PC-3 (cell line): Measurements from ENCODE around the gene OR6N2. TPM values are rescaled to one million over a fixed set of nuclear protein-coding genes. Genes with fewer than 3 reads are reported as not detected.

ENCODE experiments used
- ATAC-seq: fragments of 200-7000 bp; cut with Tn5 transposase; 2 replicates; pipeline ENCODE4 v1.9.1; 2020; ENCODE audit warnings: mild to moderate bottlenecking, moderate library complexity
- BruUV-seq: library from RNA; stranded (reverse); fragments of 400-500 nt; replicated peaks from 2 replicates; lab custom pipeline; 2021; lab: Mats Ljungman, UMichigan
- CTCF ChIA-PET: fragments of 300-600 bp; sonication (Branson Sonifier 250); formaldehyde crosslinking; loops from one replicate; lab custom pipeline; 2022; ENCODE audit warnings: antibody characterized with exemption; lab: Charles Lee
- POLR2A ChIA-PET: fragments of 300-600 bp; sonication (Branson Sonifier 250); formaldehyde crosslinking; loops from one replicate; lab custom pipeline; 2022; ENCODE audit warnings: antibody characterized with exemption; ENCODE audit not compliant: unreplicated experiment; lab: Charles Lee
- DNase-seq: peaks from one replicate; pipeline ENCODE4 v3.0.0-alpha.2; 2015
- H2AFZ ChIP-seq: fragments of 300-600 bp; sonication (generic); 2 replicates; pipeline ENCODE4 v1.6.0; 2016; ENCODE audit warnings: antibody characterized with exemption, low read length
- H3F3A ChIP-seq: fragments of 300-600 bp; sonication (generic); one replicate; pipeline ENCODE4 v1.6.0; 2017; ENCODE audit warnings: antibody characterized with exemption, low read length, control low read depth, mild to moderate bottlenecking; ENCODE audit not compliant: unreplicated experiment
- H3K27ac ChIP-seq: fragments of 300-600 bp; sonication (generic); 2 replicates; pipeline ENCODE4 v1.5.1; 2016; ENCODE audit warnings: mild to moderate bottlenecking, low read length
- H3K27me3 ChIP-seq: fragments of 300-600 bp; sonication (generic); 2 replicates; pipeline ENCODE4 v1.6.1; 2016; ENCODE audit warnings: low read length, mixed read lengths
- H3K36me3 ChIP-seq: fragments of 300-600 bp; sonication (generic); 2 replicates; pipeline ENCODE4 v1.6.1; 2016; ENCODE audit warnings: low read depth, mixed run types, low read length, mixed read lengths
- H3K4me1 ChIP-seq: fragments of 300-600 bp; sonication (generic); 2 replicates; pipeline ENCODE4 v1.5.1; 2016; ENCODE audit warnings: low read length; ENCODE audit not compliant: insufficient read depth
- H3K4me2 ChIP-seq: fragments of 300-600 bp; sonication (generic); 2 replicates; pipeline ENCODE4 v1.6.0; 2016; ENCODE audit warnings: low read length
- H3K4me3 ChIP-seq: fragments of 300-600 bp; sonication (generic); 2 replicates; pipeline ENCODE4 v1.5.1; 2016; ENCODE audit warnings: mild to moderate bottlenecking, low read length, mixed read lengths
- H3K79me2 ChIP-seq: fragments of 300-600 bp; sonication (generic); 2 replicates; pipeline ENCODE4 v1.6.1; 2017; ENCODE audit warnings: low read length, mixed read lengths
- H3K9ac ChIP-seq: fragments of 300-600 bp; sonication (generic); 2 replicates; pipeline ENCODE4 v1.6.0; 2016; ENCODE audit warnings: mild to moderate bottlenecking, low read length
- H3K9me2 ChIP-seq: fragments of 300-600 bp; sonication (generic); replicated peaks from 2 replicates; pipeline ENCODE4 v1.6.1; 2016; ENCODE audit warnings: mixed run types, low read length, mixed read lengths
- H3K9me3 ChIP-seq: fragments of 300-600 bp; sonication (generic); 2 replicates; pipeline ENCODE4 v1.6.1; 2016; ENCODE audit warnings: low read length, mixed read lengths
- H4K20me1 ChIP-seq: fragments of 300-600 bp; sonication (generic); 2 replicates; pipeline ENCODE4 v1.6.1; 2016; ENCODE audit warnings: low read length, mixed read lengths
- CTCF ChIP-seq: fragments of 300-600 bp; sonication (generic); conservative IDR thresholded peaks from 2 replicates; pipeline ENCODE4 v1.5.1; 2017; ENCODE audit warnings: antibody characterized with exemption, low read depth, mild to moderate bottlenecking, low read length
- EZH2 ChIP-seq: fragments of 300-600 bp; sonication (generic); IDR thresholded peaks from one replicate; pipeline ENCODE4 v1.6.1; 2017; ENCODE audit warnings: antibody characterized with exemption, mild to moderate bottlenecking, low read length; ENCODE audit not compliant: unreplicated experiment
- EZH2phosphoT487 ChIP-seq: fragments of 300-600 bp; sonication (generic); IDR thresholded peaks from 2 replicates; pipeline ENCODE4 v1.6.1; 2018; ENCODE audit warnings: mild to moderate bottlenecking, antibody characterized with exemption, low read length, borderline replicate concordance
- intact Hi-C: fragments of 100-400 bp; cut with micrococcal nuclease; formaldehyde crosslinking; loops from 2 replicates; pipeline ENCODE4 v1.9.0; 2023
- total RNA-seq: library from RNA; depleted of rRNA; stranded (reverse); fragments of >200 nt; gene quantifications from 2 replicates; pipeline ENCODE4 v1.2.3, GENCODE V29; 2014

Gene OR6N2
- total RNA-seq, 1 experiment from 2014 or later = not detected

GRCh38 chr1:158803678-158804077 lies 22.7 kb upstream of the OR6N2 start:
- Histone ChIP-seq H3K27ac (no peak overlapping the region), H4K20me1 (no peaks in the 10 kb centered on the region), H3K79me2 (no peaks in the 10 kb centered on the region), H3K9me2 (no peaks in the 10 kb centered on the region), H3F3A (no peaks in the 10 kb centered on the region), H3K4me3 (no peak overlapping the region), H3K9me3 (no peaks in the 10 kb centered on the region), H3K27me3 (no peaks in the 10 kb centered on the region), H3K36me3 (no peaks in the 10 kb centered on the region), H2AFZ (no peak overlapping the region), H3K4me1 (no peaks in the 10 kb centered on the region), H3K4me2 (no peak overlapping the region), H3K9ac (no peak overlapping the region)
- BruUV-seq = no TSS peak
- ChIA-PET CTCF (no interaction called here), POLR2A (no interaction called here)
- TF ChIP-seq CTCF (no peak), EZH2phosphoT487 (no peak), EZH2 (no peak)
- no peak for DNase-seq
- ATAC-seq = no peak
- intact Hi-C loops = no loop called here

- no peak overlapping the region for H3K4me3 ChIP-seq
- no peaks in the 10 kb centered on the region for H3K36me3 ChIP-seq
- no TSS peak for BruUV-seq
- intact Hi-C loops = no loop called here
- H3K4me1 ChIP-seq = no peaks in the 10 kb centered on the region
- H3K79me2 ChIP-seq = no peaks in the 10 kb centered on the region
- no peaks in the 10 kb centered on the region for H3F3A ChIP-seq
- H3K27ac ChIP-seq = no peak overlapping the region
- H3K4me2 ChIP-seq = no peak overlapping the region
- no peak overlapping the region for H3K9ac ChIP-seq
- CTCF ChIA-PET = no interaction called here
- no peak overlapping the region for H2AFZ ChIP-seq
- no peaks in the 10 kb centered on the region; the same call in 1 of the 2 replicates for H3K27me3 ChIP-seq
- ATAC-seq (no peak), DNase-seq (no peak)
- POLR2A ChIA-PET = no interaction called here
- TF ChIP-seq EZH2phosphoT487 (no peak), CTCF (no peak), EZH2 (no peak)
- no peaks in the 10 kb centered on the region for H3K9me2 ChIP-seq
- no peaks in the 10 kb centered on the region for H3K9me3 ChIP-seq
- no peaks in the 10 kb centered on the region for H4K20me1 ChIP-seq
These were observed 20.4 kb upstream of the OR6N2 start for GRCh38 chr1:158801396-158801795.

- H3K27me3 ChIP-seq = no peaks in the 10 kb centered on the region; the same call in 1 of the 2 replicates
These were observed 19.5 kb upstream of the OR6N2 start for GRCh38 chr1:158800526-158800925.

More at GRCh38 chr1:158800526-158800925, 19.5 kb upstream of the OR6N2 start:
- Histone ChIP-seq H3K9ac (no peak overlapping the region), H3K4me3 (no peak overlapping the region), H3F3A (no peaks in the 10 kb centered on the region), H3K9me3 (no peaks in the 10 kb centered on the region), H3K9me2 (no peaks in the 10 kb centered on the region), H4K20me1 (no peaks in the 10 kb centered on the region), H3K36me3 (no peaks in the 10 kb centered on the region), H2AFZ (no peak overlapping the region), H3K4me1 (no peaks in the 10 kb centered on the region), H3K79me2 (no peaks in the 10 kb centered on the region), H3K4me2 (no peak overlapping the region), H3K27ac (no peak overlapping the region)
- intact Hi-C loops = no loop called here
- POLR2A ChIA-PET = no interaction called here
- no TSS peak for BruUV-seq
- no peak for TF ChIP-seq CTCF
- no peak for TF ChIP-seq EZH2
- TF ChIP-seq EZH2phosphoT487 = no peak
- ATAC-seq = no peak
- CTCF ChIA-PET = no interaction called here
- DNase-seq = no peak
